Activated T-helper 1 cell treated with Interleukin-2 at 50 U/mL for 16 hours (primary cell): ENCODE data around the gene PDE7B.
"Not testable (repeated sequence)": the region's sequence is repeated elsewhere in the genome, so short reads cannot be mapped to it uniquely, and the experiment has no call there.

Experiments used
- DNase-seq: peaks from one replicate; pipeline ENCODE4 v3.0.0-alpha.2; 2020; ENCODE audit warnings: low read depth

The PDE7B gene

GRCh38 chr6:136072691-136073090, 221.2 kb downstream of the PDE7B start:
- DNase-seq = no peak

GRCh38 chr6:136073216-136073615, 221.7 kb downstream of the PDE7B start:
- DNase-seq = no peak

- no peak for DNase-seq
Measured at GRCh38 chr6:136076496-136076895, 225.0 kb downstream of the PDE7B start.

GRCh38 chr6:136077834-136078576, 226.5 kb downstream of the PDE7B start:
- no peak for DNase-seq

- no peak for DNase-seq
Measured at GRCh38 chr6:136079701-136080565, 228.4 kb downstream of the PDE7B start.

- no peak for DNase-seq
Measured at GRCh38 chr6:136083540-136083939, 232.0 kb downstream of the PDE7B start.

- DNase-seq = no peak
Measured at GRCh38 chr6:136084403-136084802, 232.9 kb downstream of the PDE7B start.

GRCh38 chr6:136085370-136086115, 234.0 kb downstream of the PDE7B start:
- no peak for DNase-seq

- no peak for DNase-seq
Measured at GRCh38 chr6:136086686-136087085, 235.2 kb downstream of the PDE7B start.

- DNase-seq = no peak
Measured at GRCh38 chr6:136087986-136088385, 236.5 kb downstream of the PDE7B start.

GRCh38 chr6:136088693-136089092, 237.2 kb downstream of the PDE7B start:
- no peak for DNase-seq

GRCh38 chr6:136089876-136090275, 238.4 kb downstream of the PDE7B start:
- no peak for DNase-seq

- DNase-seq = no peak
Measured at GRCh38 chr6:136090929-136091328, 239.4 kb downstream of the PDE7B start.

GRCh38 chr6:136092897-136093296, 241.4 kb downstream of the PDE7B start:
- DNase-seq = no peak

GRCh38 chr6:136093835-136094234, 242.3 kb downstream of the PDE7B start:
- no peak for DNase-seq

GRCh38 chr6:136094812-136095211, 243.3 kb downstream of the PDE7B start:
- DNase-seq = no peak

GRCh38 chr6:136095986-136096385, 244.5 kb downstream of the PDE7B start:
- no peak for DNase-seq

- DNase-seq = no peak
Measured at GRCh38 chr6:136102991-136103688, 251.6 kb downstream of the PDE7B start.

- DNase-seq = no peak
Measured at GRCh38 chr6:136103763-136104311, 252.3 kb downstream of the PDE7B start.

GRCh38 chr6:136104556-136104955, 253.1 kb downstream of the PDE7B start:
- DNase-seq = no peak

GRCh38 chr6:136105797-136106196, 254.3 kb downstream of the PDE7B start:
- DNase-seq = not testable (repeated sequence)
